Measurements from ENCODE around the gene OR8B3. TPM values are rescaled to one million over a fixed set of nuclear protein-coding genes. Genes with fewer than 3 reads are reported as not detected.

The OR8B3 gene
- total RNA-seq: not detected in 3 replicates
- long read RNA-seq: 0 reads

GRCh38 chr11:124398924-124399323 lies at the start of gene OR8B3:
Gene OR8B3 (minus strand): TSS chr11:124399024. CDS start chr11:124397351, 1,673 bp downstream.
- Mint-ChIP-seq H3K4me1 (ENCODE audit: low read depth) (peaks cover 3% of the 10 kb centered on the region), H3K4me3 (ENCODE audit: unreplicated experiment) (no peak within 1 kb of the TSS)

GRCh38 chr11:124446916-124447315 lies 48.1 kb upstream of the OR8B3 start:
- Mint-ChIP-seq H3K9me3 (ENCODE audit: low read depth) (peaks cover 8% of the 10 kb centered on the region), H3K4me1 (ENCODE audit: low read depth) (no peaks in the 10 kb centered on the region), H3K4me3 (ENCODE audit: unreplicated experiment) (no peak overlapping the region), H3K36me3 (ENCODE audit: low read depth) (no peaks in the 10 kb centered on the region), H3K27me3 (ENCODE audit: low read depth) (peaks cover 22% of the 10 kb centered on the region), H3K27ac (ENCODE audit: unreplicated experiment) (no peak overlapping the region)
- DNase-seq (ENCODE audit: low spot score): no peak
- TF ChIP-seq CTCF (IDR thresholded peaks at IDR 0.05): no peak

More at GRCh38 chr11:124398924-124399323, at the start of gene OR8B3:
- H3K36me3 Mint-ChIP-seq (ENCODE audit: low read depth): no peaks in the 10 kb centered on the region
- no peak within 1 kb of the TSS for H3K27ac Mint-ChIP-seq (ENCODE audit: unreplicated experiment)
- TF ChIP-seq CTCF (IDR thresholded peaks at IDR 0.05): no peak
- DNase-seq (ENCODE audit: low spot score): no peak
- no peaks in the 10 kb centered on the region for H3K9me3 Mint-ChIP-seq (ENCODE audit: low read depth)
- no peaks in the 10 kb centered on the region for H3K27me3 Mint-ChIP-seq (ENCODE audit: low read depth)

GRCh38 chr11:124445646-124446150 lies 46.9 kb upstream of the OR8B3 start, which contains the start of gene OR8B8:
Gene OR8B8 (minus strand): TSS chr11:124445696. CDS start chr11:124441085, 4,611 bp downstream.
- TF ChIP-seq CTCF (IDR thresholded peaks at IDR 0.05): no peak
- Mint-ChIP-seq H3K4me1 (ENCODE audit: low read depth) (no peaks in the 10 kb centered on the region), H3K36me3 (ENCODE audit: low read depth) (no peaks in the 10 kb centered on the region), H3K9me3 (ENCODE audit: low read depth) (no peaks in the 10 kb centered on the region), H3K4me3 (ENCODE audit: unreplicated experiment) (no peak within 1 kb of the TSS), H3K27me3 (ENCODE audit: low read depth) (peaks cover 24% of the 10 kb centered on the region), H3K27ac (ENCODE audit: unreplicated experiment) (no peak within 1 kb of the TSS)
- no peak for DNase-seq (ENCODE audit: low spot score)

GRCh38 chr11:124442847-124443246 lies 44.0 kb upstream of the OR8B3 start:
- Mint-ChIP-seq H3K36me3 (ENCODE audit: low read depth) (no peaks in the 10 kb centered on the region), H3K9me3 (ENCODE audit: low read depth) (no peaks in the 10 kb centered on the region), H3K27ac (ENCODE audit: unreplicated experiment) (no peak overlapping the region), H3K27me3 (ENCODE audit: low read depth) (peaks cover 42% of the 10 kb centered on the region), H3K4me1 (ENCODE audit: low read depth) (no peaks in the 10 kb centered on the region), H3K4me3 (ENCODE audit: unreplicated experiment) (no peak overlapping the region)
- no peak for TF ChIP-seq CTCF (IDR thresholded peaks at IDR 0.05)
- no peak for DNase-seq (ENCODE audit: low spot score)

- no peak overlapping the region for H3K4me3 Mint-ChIP-seq (ENCODE audit: unreplicated experiment)
- no peak for TF ChIP-seq CTCF (IDR thresholded peaks at IDR 0.05)
- DNase-seq (ENCODE audit: low spot score): no peak
- no peaks in the 10 kb centered on the region for H3K4me1 Mint-ChIP-seq (ENCODE audit: low read depth)
- H3K27me3 Mint-ChIP-seq (ENCODE audit: low read depth): peaks cover 42% of the 10 kb centered on the region
- no peak overlapping the region for H3K27ac Mint-ChIP-seq (ENCODE audit: unreplicated experiment)
- H3K9me3 Mint-ChIP-seq (ENCODE audit: low read depth): no peaks in the 10 kb centered on the region
- no peaks in the 10 kb centered on the region for H3K36me3 Mint-ChIP-seq (ENCODE audit: low read depth)
Observed at GRCh38 chr11:124442442-124442841, 43.6 kb upstream of the OR8B3 start.

All from chondrocyte (in vitro differentiated cells).